Measurements from ENCODE around the gene ACSF2.

ACSF2 gene

DNA sequence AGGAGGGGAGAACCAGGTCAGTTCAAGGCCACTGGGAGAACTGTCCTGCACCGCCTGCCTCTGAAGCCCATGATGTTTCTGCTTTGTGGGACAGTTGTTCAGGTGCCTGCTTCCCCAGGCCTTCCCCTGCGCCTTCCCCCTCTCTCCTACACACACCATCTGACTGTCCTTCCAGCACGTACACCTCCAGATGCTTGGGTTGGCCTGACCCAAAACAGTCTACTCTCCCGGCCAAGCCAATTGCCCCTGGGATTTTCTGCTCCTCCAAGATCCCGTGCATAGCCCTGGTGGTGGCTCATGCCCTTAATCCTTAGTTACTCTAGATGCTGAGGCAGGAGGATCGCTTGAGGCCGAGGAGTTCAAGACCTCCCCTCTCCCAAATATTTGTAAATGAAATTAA, 52.0 kb downstream of the ACSF2 start:
- peaks cover 27 to 33% of the 10 kb centered on the region in 2 donors for H3K4me1 Mint-ChIP-seq
- peaks cover 0 to 5% of the 10 kb centered on the region in 2 donors for H3K27me3 Mint-ChIP-seq
- H3K4me3 Mint-ChIP-seq: peak overlapping the region; percentile 83 to 94
- DNase-seq (no peak), ATAC-seq (replicated peaks) (no peak)
- H3K9me3 Mint-ChIP-seq: no peaks in the 10 kb centered on the region
- H3K27ac Mint-ChIP-seq: peak overlapping the region; percentile 96
- peaks cover 10 to 28% of the 10 kb centered on the region in 2 donors for H3K36me3 Mint-ChIP-seq

DNA sequence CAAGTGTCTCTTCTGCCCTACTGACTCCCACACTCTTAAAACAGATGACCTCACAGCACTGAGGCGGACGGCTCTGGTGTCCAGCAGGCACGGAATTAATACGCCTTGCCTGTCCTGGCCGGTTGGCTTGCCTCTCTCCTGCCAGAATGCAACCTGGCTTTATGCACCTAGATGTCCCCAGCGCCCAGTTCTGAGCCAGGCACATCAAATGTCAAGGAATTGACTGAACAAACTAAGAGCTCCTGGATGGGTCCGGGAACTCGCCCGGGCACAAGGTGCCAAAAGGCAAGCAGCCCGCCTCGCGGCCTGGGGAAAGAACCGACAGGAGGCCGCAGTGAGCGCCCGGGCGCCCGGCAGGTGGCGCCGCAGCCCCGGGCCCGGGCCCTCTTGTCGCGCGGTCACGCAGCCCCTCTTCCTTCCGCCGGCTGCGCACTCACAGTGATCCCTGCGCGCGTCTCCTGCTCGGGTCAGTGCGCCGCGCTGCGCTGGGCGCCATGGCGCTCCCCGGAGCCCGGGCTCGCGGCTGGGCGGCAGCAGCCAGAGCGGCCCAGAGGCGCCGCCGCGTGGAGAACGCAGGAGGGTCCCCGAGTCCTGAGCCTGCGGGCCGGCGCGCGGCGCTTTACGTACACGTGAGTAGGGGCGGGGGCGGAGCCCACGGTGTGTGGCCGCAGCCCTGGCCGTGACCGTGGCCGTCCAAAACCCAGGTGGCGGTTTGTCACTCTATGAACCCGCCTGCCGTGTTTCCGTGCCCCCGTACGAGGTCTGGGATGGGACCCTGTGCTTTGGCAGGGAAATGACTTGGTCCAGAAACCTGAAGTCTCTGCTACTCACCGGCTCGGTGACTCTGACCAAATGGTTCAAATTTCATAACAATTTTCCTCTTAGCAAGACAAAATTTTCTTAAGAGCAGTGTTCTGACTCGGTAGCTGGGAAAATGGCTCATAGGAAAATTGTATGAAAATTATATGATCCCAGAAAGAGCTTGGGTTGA, 52.7 kb downstream of the ACSF2 start, which contains the start of gene RSAD1:
TSS of gene RSAD1 (plus strand) at position 470 of the 991 bp plus-strand sequence. CDS start at position 495, 25 bp downstream.
- H3K36me3 Mint-ChIP-seq: peaks cover 9 to 26% of the 10 kb centered on the region in 2 donors
- DNase-seq: peak; percentile 85

DNA sequence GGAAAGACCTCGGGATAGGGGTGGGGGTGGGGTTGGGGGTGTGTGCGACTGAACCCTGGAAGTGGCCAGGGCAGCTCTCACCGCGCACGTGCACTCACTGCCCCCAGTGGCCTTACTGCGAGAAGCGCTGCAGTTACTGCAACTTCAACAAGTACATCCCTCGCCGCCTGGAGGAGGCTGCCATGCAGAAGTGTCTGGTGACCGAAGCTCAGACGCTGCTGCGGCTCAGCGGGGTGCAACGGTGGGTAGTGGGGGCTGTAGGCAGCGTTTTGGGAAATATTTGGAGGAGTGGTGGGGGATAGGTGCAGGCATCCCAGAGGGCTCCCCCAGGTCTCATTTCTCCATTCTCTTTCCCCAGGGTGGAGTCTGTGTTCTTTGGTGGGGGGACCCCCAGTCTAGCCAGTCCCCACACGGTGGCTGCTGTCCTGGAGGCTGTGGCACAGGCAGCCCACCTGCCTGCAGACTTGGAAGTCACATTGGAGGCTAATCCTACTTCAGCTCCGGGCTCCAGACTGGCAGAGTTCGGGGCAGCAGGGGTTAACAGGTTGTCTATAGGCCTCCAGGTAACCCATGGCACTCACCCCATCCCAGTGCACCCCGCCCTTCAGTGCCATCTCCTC, 53.6 kb downstream of the ACSF2 start:
- peak; percentile 60 for ATAC-seq (replicated peaks)
- H3K9me3 Mint-ChIP-seq: no peaks in the 10 kb centered on the region

More for the DNA sequence above, 52.7 kb downstream of the ACSF2 start, which contains the start of gene RSAD1:
- peaks cover 27 to 33% of the 10 kb centered on the region in 2 donors for H3K4me1 Mint-ChIP-seq
- peak within 1 kb of the TSS; percentile 83 to 94 for H3K4me3 Mint-ChIP-seq
- peak; percentile 95 to 96 for ATAC-seq (replicated peaks)
- peak within 1 kb of the TSS; percentile 96 for H3K27ac Mint-ChIP-seq
- H3K9me3 Mint-ChIP-seq: no peaks in the 10 kb centered on the region
- H3K27me3 Mint-ChIP-seq: peaks cover 0 to 5% of the 10 kb centered on the region in 2 donors

DNA sequence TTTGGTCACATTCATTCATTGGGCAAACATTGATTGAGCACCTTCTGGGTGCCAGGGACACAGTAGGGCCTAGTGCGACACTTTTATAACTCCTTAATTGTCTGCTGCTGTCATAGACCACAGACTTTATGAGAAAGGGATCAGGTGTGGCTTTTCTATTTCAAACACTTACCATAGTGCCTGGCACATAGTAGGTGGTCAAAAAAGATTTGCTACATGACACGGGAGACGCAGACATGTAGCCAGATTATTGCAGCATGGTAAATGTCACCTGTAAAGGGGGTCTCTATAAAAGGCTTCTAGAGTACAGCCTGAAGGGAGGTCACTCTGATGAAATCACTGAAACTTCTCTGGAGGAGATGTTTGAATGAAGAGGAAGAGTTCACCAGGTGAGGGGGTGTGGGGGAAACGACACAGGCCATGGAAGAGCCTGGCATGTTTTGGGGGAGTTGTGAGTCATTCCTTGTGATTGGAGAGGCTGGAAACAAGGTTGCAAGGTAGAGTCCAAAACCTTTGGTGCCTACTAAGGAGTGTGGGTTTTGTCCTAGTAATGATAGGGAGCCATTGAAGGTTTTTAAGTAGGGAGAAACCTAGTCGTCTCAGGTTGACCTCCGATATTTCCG, 54.2 kb downstream of the ACSF2 start:
- Mint-ChIP-seq H3K4me1 (peaks cover 27 to 33% of the 10 kb centered on the region in 2 donors), H3K36me3 (peaks cover 17 to 36% of the 10 kb centered on the region in 2 donors), H3K9me3 (no peaks in the 10 kb centered on the region), H3K27me3 (peaks cover 0 to 5% of the 10 kb centered on the region in 2 donors), H3K4me3 (peak overlapping the region; percentile 83 to 94), H3K27ac (peak overlapping the region; percentile 39)
- DNase-seq: no peak
- no peak for ATAC-seq (replicated peaks)

More for the DNA sequence above, 53.6 kb downstream of the ACSF2 start:
- Mint-ChIP-seq H3K4me3 (peak overlapping the region; percentile 83 to 94), H3K27me3 (peaks cover 0 to 5% of the 10 kb centered on the region in 2 donors), H3K4me1 (peaks cover 27 to 33% of the 10 kb centered on the region in 2 donors), H3K27ac (peak overlapping the region; percentile 90), H3K36me3 (peaks cover 16 to 32% of the 10 kb centered on the region in 2 donors)
- peak; percentile 55 for DNase-seq

DNA sequence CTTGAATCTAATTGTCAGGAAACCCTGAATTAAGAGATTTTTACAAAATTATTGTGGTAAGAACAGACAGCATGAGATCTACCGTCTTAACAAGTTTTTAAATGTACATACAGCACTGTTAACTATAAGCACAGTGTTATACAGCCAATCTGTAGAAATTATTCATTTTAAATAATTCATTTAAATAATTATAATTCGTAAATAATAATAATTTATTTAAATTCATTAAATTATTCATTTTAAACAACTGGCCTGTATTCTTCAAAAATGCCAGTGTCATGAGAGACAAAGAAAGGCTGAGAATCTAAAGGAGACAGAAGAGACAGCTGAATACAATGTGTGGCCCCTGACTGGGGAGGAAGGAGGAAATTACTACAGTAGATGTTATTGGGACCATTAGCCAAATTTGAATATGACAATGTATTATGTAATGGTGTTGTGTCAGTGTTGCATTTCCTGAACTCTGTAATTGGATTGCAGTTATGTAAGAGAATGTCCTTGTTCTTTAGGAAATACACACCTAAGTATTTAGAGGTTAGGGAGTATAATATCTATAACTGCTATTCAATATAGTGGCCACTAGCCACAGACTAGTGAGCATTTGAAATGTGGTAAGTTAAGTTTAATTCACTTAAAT, 55.0 kb downstream of the ACSF2 start:
- ATAC-seq (replicated peaks): no peak
- Mint-ChIP-seq H3K36me3 (peaks cover 19 to 43% of the 10 kb centered on the region in 2 donors), H3K4me1 (peaks cover 27 to 33% of the 10 kb centered on the region in 2 donors), H3K27me3 (peaks cover 0 to 5% of the 10 kb centered on the region in 2 donors), H3K9me3 (no peaks in the 10 kb centered on the region), H3K4me3 (no peak overlapping the region), H3K27ac (no peak overlapping the region)
- no peak for DNase-seq

DNA sequence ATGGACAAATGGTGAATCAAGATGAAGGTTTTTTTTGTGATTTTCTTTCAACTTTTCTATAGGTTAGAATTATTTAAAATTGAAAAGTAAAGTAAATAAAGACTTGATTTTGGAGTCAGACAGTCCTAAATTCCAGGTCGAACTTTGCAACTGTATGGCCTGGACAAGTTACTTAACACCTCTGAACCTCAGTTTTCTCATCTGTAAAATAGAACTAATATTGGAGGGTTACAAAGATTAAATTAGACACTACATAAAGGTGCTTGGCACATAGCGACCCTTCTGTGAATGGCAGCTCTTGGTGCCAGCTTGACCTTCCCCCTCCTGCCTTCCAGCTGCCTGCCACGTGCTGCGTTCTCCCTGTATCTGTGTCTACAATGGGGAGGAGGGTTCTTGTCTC, 55.6 kb downstream of the ACSF2 start:
- H3K27me3 Mint-ChIP-seq: no peaks in the 10 kb centered on the region
- H3K27ac Mint-ChIP-seq: no peak overlapping the region
- no peaks in the 10 kb centered on the region for H3K9me3 Mint-ChIP-seq
- ATAC-seq (replicated peaks) (no peak), DNase-seq (no peak)
- H3K4me1 Mint-ChIP-seq: peaks cover 23 to 33% of the 10 kb centered on the region in 2 donors
- peaks cover 19 to 45% of the 10 kb centered on the region in 2 donors for H3K36me3 Mint-ChIP-seq
- no peak overlapping the region for H3K4me3 Mint-ChIP-seq

DNA sequence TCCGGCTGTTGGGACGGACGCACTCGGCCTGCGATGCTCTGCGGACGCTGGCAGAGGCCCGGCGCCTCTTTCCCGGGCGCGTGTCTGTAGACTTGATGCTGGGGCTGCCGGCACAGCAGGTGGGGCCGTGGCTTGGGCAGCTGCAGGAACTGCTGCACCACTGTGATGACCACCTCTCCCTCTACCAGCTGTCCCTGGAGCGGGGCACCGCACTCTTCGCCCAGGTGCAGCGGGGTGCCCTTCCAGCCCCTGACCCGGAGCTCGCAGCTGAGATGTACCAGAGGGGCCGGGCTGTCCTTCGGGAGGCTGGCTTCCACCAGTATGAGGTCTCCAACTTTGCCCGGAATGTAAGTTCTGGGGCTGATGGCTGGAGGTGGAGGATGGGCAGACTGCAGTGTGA, 56.1 kb downstream of the ACSF2 start:
- H3K27me3 Mint-ChIP-seq: no peaks in the 10 kb centered on the region
- no peaks in the 10 kb centered on the region for H3K9me3 Mint-ChIP-seq
- peaks cover 23 to 33% of the 10 kb centered on the region in 2 donors for H3K4me1 Mint-ChIP-seq
- H3K27ac Mint-ChIP-seq: no peak overlapping the region
- DNase-seq (no peak), ATAC-seq (replicated peaks) (no peak)
- no peak overlapping the region for H3K4me3 Mint-ChIP-seq
- peaks cover 22 to 48% of the 10 kb centered on the region in 2 donors for H3K36me3 Mint-ChIP-seq

DNA sequence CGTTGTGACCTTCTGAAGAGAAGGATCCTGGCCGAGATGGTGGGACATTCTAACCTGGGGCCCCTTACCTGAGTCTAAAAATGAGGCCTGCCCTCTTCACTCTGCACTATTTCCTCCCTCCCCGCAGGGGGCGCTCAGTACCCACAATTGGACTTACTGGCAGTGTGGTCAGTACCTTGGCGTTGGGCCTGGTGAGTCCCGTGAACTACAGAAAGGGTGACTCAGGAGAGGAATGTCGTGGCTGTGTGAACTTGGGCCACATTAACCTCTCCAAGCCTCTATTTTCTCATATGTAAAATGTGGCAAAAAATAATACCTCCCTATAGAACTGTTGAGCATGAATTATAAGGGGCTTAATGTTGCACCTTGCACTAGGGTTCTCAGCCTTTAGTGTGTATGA, 56.5 kb downstream of the ACSF2 start:
- no peak overlapping the region for H3K27ac Mint-ChIP-seq
- H3K4me3 Mint-ChIP-seq: no peak overlapping the region
- peak; percentile 12 to 22 for ATAC-seq (replicated peaks)
- H3K36me3 Mint-ChIP-seq: peaks cover 22 to 52% of the 10 kb centered on the region in 2 donors
- H3K27me3 Mint-ChIP-seq: no peaks in the 10 kb centered on the region
- peaks cover 23 to 33% of the 10 kb centered on the region in 2 donors for H3K4me1 Mint-ChIP-seq
- peak; percentile 47 for DNase-seq
- H3K9me3 Mint-ChIP-seq: no peaks in the 10 kb centered on the region

DNA sequence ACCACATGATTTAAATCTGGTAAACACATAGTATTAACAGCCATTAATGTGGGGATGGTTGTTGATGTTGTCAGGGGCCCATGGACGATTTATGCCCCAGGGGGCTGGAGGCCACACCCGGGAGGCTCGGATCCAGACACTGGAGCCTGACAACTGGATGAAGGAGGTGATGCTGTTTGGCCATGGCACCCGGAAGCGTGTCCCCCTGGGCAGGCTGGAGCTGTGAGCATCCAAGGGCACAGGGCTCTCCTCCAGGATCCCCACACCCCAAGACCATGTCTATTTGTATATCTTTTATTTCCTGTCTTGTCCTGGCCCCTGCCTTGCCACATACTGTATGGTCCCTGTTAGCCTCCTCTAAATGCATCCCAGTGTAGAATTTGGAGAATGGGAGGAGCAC, 57.2 kb downstream of the ACSF2 start:
- Mint-ChIP-seq H3K9me3 (no peaks in the 10 kb centered on the region), H3K27me3 (no peaks in the 10 kb centered on the region), H3K27ac (no peak overlapping the region), H3K36me3 (peaks cover 22 to 49% of the 10 kb centered on the region in 2 donors), H3K4me3 (no peak overlapping the region), H3K4me1 (peaks cover 19 to 26% of the 10 kb centered on the region in 2 donors)
- DNase-seq: no peak
- ATAC-seq (replicated peaks): no peak

DNA sequence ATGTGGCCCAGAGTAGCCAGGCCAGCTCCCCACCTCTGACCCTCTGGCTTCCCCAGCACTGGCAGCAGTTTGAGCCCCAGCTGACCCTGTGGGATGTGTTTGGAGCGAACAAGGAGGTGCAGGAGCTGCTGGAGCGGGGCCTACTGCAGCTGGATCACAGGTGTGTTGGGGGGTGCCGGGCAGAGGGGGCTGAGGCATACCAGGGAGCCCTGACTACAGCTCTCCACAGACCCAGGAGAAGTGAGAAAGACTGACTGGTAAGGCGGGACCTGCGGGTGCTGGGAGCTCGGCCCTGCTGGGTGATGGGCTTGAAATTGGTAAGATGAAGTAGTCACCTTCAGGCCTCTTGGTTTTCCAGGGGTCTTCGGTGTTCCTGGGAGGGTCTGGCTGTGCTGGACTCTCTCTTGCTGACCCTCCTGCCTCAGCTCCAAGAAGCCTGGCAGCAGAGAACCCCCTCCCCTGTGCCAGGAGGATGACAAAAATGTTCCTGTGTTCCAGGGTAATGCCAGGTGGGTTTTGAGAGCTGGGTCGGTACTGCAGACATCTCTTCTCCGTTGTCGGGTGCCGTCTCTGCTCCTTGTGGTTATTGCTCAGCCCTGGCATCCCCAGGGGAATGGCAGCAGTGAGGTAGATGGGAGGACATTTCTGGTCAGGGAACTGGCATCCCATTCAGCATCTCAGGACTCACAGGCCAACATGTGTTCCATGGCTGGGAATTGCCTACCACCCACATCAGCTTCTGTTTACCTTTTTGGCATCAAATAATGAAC, 58.6 kb downstream of the ACSF2 start:
- peaks cover 22 to 47% of the 10 kb centered on the region in 2 donors for H3K36me3 Mint-ChIP-seq
- no peaks in the 10 kb centered on the region for H3K27me3 Mint-ChIP-seq
- no peaks in the 10 kb centered on the region for H3K9me3 Mint-ChIP-seq
- H3K4me3 Mint-ChIP-seq: no peak overlapping the region
- DNase-seq (no peak), ATAC-seq (replicated peaks) (no peak)
- no peak overlapping the region for H3K27ac Mint-ChIP-seq
- peaks cover 16 to 19% of the 10 kb centered on the region in 2 donors for H3K4me1 Mint-ChIP-seq

DNA sequence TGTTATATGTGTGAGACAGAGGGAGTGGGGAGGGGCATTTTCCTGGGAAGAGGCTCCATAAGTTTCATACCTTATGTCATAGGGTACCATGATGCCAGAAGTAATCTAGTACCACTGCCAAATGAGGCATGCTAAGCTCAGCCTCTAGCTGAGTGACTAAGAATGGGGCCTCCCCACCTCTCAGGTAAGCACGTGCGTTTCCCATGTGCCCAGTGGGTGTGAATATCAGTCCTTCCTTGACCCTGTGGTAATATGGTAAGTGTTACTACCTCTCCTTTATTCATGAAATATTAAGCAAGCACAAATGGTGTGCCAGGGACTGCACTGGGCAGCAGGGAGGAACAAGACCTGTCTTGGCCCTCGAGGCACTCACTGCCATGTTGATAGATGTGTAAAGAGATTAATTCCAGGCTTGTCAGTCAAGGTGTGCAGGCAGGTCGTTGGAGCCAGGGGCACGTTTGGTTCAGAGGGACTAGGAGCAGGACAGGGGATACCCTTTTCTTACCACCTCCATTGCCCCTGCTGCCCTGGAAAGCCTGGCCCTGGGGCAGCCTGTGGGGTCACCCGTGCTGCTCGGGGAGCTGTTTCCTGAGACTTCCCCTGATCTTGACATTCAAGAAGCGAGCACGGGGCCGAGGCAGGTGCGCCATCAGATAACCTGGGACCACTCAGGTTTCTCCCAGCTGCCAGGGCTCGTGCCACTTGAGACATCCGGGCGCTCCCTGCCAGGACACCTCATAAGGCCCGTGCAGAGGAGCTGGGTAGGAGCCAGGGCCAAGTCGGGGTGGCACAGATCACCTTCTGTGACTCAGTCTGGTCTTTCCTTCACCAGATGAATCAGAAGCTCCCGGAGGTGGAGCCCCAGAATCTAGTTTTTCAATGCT, 61.4 kb downstream of the ACSF2 start:
- ATAC-seq (replicated peaks) (no peak), DNase-seq (no peak)
- H3K36me3 Mint-ChIP-seq: peaks cover 19 to 35% of the 10 kb centered on the region in 2 donors
- no peaks in the 10 kb centered on the region for H3K9me3 Mint-ChIP-seq
- no peaks in the 10 kb centered on the region for H3K27me3 Mint-ChIP-seq
- no peak overlapping the region for H3K4me3 Mint-ChIP-seq
- peaks cover 4% of the 10 kb centered on the region in 2 donors for H3K4me1 Mint-ChIP-seq
- H3K27ac Mint-ChIP-seq: no peak overlapping the region

DNA sequence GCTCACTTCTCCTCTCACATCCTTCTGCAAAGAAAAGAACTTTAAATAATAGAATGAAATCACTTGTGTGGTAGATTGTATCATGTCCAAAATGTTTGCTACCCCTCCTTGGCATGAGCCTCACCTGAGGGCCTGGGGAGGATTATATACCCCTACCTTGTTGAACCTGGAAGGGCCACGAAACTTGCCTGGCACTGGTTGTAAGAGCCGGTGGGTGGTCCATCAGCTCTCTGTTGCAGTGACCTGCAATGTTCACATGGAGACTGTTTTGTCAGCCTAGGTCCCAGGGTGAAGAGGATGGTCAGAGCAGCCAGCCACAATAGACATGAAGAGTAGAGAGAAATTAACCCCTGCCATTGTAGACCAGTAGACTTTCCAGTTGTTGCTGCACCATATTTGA, 62.9 kb downstream of the ACSF2 start:
- no peaks in the 10 kb centered on the region for H3K4me1 Mint-ChIP-seq
- H3K27me3 Mint-ChIP-seq: no peaks in the 10 kb centered on the region
- H3K36me3 Mint-ChIP-seq: peaks cover 12 to 28% of the 10 kb centered on the region in 2 donors
- no peak for ATAC-seq (replicated peaks)
- no peak for DNase-seq
- no peaks in the 10 kb centered on the region for H3K9me3 Mint-ChIP-seq
- no peak overlapping the region for H3K27ac Mint-ChIP-seq
- H3K4me3 Mint-ChIP-seq: no peak overlapping the region

Data from stimulated activated naive B cell treated with anti-CD40 and anti-IgM and Interleukin-4, amounts not matched to agents 10 μg/mL and 1 μg/mL and 100 μg/mL, for 72 hours (primary cell).